Measurements from ENCODE around the gene HDLBP.

The HDLBP gene

DNA sequence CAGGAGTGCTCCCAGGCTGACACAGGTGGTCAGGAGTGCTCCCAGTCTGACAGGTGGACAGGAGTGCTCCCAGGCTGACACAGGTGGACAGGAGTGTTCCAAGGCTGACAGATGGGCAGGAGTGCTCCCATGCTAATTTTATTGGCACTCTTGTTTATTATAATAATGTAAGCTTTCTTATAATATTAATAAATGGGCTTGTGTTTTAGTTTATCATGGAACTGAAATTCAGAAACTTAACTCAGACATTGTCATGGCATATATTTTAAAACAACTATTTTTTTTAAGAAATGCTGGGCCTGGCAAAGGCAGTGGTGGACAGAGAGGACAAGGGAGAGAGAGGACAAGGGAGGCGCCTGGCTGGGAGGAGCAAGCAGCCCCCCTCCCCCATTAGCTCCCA is 108.3 kb downstream of the HDLBP start:
- H3K4me3 ChIP-seq (ENCODE audit: insufficient read depth, low read length, poor library complexity, severe bottlenecking), result no peak overlapping the region
- TF ChIP-seq EZH2phosphoT487 (conservative IDR thresholded peaks at IDR 0.05; ENCODE audit: low read length), result no peak
- TF ChIP-seq, protein P1, sequence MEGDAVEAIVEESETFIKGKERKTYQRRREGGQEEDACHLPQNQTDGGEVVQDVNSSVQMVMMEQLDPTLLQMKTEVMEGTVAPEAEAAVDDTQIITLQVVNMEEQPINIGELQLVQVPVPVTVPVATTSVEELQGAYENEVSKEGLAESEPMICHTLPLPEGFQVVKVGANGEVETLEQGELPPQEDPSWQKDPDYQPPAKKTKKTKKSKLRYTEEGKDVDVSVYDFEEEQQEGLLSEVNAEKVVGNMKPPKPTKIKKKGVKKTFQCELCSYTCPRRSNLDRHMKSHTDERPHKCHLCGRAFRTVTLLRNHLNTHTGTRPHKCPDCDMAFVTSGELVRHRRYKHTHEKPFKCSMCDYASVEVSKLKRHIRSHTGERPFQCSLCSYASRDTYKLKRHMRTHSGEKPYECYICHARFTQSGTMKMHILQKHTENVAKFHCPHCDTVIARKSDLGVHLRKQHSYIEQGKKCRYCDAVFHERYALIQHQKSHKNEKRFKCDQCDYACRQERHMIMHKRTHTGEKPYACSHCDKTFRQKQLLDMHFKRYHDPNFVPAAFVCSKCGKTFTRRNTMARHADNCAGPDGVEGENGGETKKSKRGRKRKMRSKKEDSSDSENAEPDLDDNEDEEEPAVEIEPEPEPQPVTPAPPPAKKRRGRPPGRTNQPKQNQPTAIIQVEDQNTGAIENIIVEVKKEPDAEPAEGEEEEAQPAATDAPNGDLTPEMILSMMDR (IDR thresholded peaks at IDR 0.05; ENCODE audit: insufficient read depth, low read length, poor library complexity, severe bottlenecking), result no peak
- H3K79me2 ChIP-seq (ENCODE audit: insufficient read depth, low read length), result no peaks in the 10 kb centered on the region
- H3K36me3 ChIP-seq (ENCODE audit: low read length), result no peaks in the 10 kb centered on the region
- H3K27me3 ChIP-seq (ENCODE audit: low read length), result no peaks in the 10 kb centered on the region
- no peaks in the 10 kb centered on the region for H3F3A ChIP-seq (ENCODE audit: insufficient read depth)
- H3K4me2 ChIP-seq (ENCODE audit: low read depth, low read length, poor library complexity, severe bottlenecking), result no peak overlapping the region
- H3K9ac ChIP-seq (ENCODE audit: low read length), result no peak overlapping the region
- no peaks in the 10 kb centered on the region for H3K9me3 ChIP-seq (ENCODE audit: insufficient read depth, low read length)
- no peaks in the 10 kb centered on the region for H4K20me1 ChIP-seq (ENCODE audit: low read depth, low read length)
- no peak overlapping the region for H3K27ac ChIP-seq (ENCODE audit: low read depth, low read length)
- no peak overlapping the region for H2AFZ ChIP-seq (ENCODE audit: low read depth, low read length, severe bottlenecking)
- H3K9me2 ChIP-seq (replicated peaks; ENCODE audit: insufficient read depth, low read length), result no peaks in the 10 kb centered on the region

DNA sequence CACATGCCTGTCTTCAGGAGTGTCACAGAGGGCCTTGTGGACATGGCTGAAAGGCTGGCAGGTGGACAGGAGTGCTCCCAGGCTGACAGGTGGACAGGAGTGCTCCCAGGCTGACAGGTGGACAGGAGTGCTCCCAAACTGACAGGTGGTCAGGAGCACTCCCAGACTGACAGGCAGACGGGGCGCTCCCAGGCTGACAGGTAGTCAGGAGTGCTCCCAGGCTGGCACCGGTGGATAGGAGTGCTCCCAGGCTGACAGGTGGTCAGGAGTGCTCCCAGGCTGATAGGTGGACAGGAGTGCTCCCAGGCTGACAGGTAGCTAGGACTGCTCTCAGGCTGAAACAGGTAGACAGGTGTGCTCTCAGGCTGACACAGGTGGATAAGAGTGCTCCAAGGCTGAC is 110.4 kb downstream of the HDLBP start:
- Histone ChIP-seq H3K9me2 (replicated peaks; ENCODE audit: insufficient read depth, low read length) (no peaks in the 10 kb centered on the region), H3F3A (ENCODE audit: insufficient read depth) (no peaks in the 10 kb centered on the region), H3K4me3 (ENCODE audit: insufficient read depth, low read length, poor library complexity, severe bottlenecking) (no peak overlapping the region), H3K27me3 (ENCODE audit: low read length) (no peaks in the 10 kb centered on the region), H3K27ac (ENCODE audit: low read depth, low read length) (no peak overlapping the region), H3K9ac (ENCODE audit: low read length) (no peak overlapping the region), H3K36me3 (ENCODE audit: low read length) (no peaks in the 10 kb centered on the region), H3K9me3 (ENCODE audit: insufficient read depth, low read length) (no peaks in the 10 kb centered on the region), H4K20me1 (ENCODE audit: low read depth, low read length) (no peaks in the 10 kb centered on the region), H3K79me2 (ENCODE audit: insufficient read depth, low read length) (no peaks in the 10 kb centered on the region), H2AFZ (ENCODE audit: low read depth, low read length, severe bottlenecking) (no peak overlapping the region), H3K4me2 (ENCODE audit: low read depth, low read length, poor library complexity, severe bottlenecking) (no peak overlapping the region)
- no peak for TF ChIP-seq EZH2phosphoT487 (conservative IDR thresholded peaks at IDR 0.05; ENCODE audit: low read length)
- TF ChIP-seq, protein P1 (IDR thresholded peaks at IDR 0.05; ENCODE audit: insufficient read depth, low read length, poor library complexity, severe bottlenecking), result no peak

DNA sequence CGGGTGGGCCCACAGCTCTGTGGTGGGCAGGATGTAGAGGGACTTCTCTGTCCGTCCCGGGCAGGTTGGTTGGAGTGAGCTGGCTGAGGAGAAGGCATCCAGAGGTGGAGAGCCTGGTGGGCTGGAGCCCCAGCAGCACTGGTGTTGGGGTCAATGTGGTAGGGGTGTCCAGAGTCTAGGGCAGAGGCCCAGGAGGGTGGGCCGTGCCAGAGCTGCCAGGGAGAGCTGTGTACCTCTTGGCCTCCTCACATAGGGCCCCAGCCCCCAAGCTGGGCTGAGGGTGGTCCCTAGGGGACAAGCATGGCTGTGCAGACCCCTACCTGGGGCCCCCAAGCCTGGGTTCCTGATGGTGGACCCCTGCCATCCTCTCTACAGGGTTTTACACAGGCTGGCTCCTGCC is 111.0 kb downstream of the HDLBP start:
- Histone ChIP-seq H3K27ac (ENCODE audit: low read depth, low read length) (no peak overlapping the region), H3K9me3 (ENCODE audit: insufficient read depth, low read length) (no peaks in the 10 kb centered on the region), H3K36me3 (ENCODE audit: low read length) (no peaks in the 10 kb centered on the region), H3K9me2 (replicated peaks; ENCODE audit: insufficient read depth, low read length) (no peaks in the 10 kb centered on the region), H3K4me2 (ENCODE audit: low read depth, low read length, poor library complexity, severe bottlenecking) (no peak overlapping the region), H4K20me1 (ENCODE audit: low read depth, low read length) (no peaks in the 10 kb centered on the region), H3K9ac (ENCODE audit: low read length) (no peak overlapping the region), H3F3A (ENCODE audit: insufficient read depth) (no peaks in the 10 kb centered on the region), H2AFZ (ENCODE audit: low read depth, low read length, severe bottlenecking) (no peak overlapping the region), H3K27me3 (ENCODE audit: low read length) (no peaks in the 10 kb centered on the region), H3K4me3 (ENCODE audit: insufficient read depth, low read length, poor library complexity, severe bottlenecking) (no peak overlapping the region), H3K79me2 (ENCODE audit: insufficient read depth, low read length) (no peaks in the 10 kb centered on the region)
- TF ChIP-seq, protein P1 (IDR thresholded peaks at IDR 0.05; ENCODE audit: insufficient read depth, low read length, poor library complexity, severe bottlenecking), result no peak
- TF ChIP-seq EZH2phosphoT487 (conservative IDR thresholded peaks at IDR 0.05; ENCODE audit: low read length), result no peak

DNA sequence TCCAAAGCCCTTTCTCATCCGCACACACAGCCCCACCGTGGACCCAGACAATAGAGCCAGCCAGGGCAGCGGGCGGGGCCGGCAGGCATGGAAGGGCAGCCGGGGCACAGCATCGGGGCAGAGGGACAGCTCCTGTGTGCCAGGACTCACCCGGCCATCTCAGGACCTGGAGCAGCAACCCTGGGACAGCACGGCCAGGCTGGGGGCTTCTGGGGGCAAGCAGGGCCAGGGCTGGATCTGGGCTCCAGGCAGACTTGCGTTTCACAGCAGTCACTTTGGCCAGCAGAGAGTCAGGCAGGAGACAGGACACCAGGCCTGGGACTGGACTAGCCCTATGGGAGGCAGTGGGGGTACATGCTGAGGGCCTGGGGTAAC is 111.5 kb downstream of the HDLBP start:
- no peak overlapping the region for H3K9ac ChIP-seq (ENCODE audit: low read length)

More for the DNA sequence above, 111.5 kb downstream of the HDLBP start:
- no peak for TF ChIP-seq EZH2phosphoT487 (conservative IDR thresholded peaks at IDR 0.05; ENCODE audit: low read length)
- TF ChIP-seq, protein P1 (IDR thresholded peaks at IDR 0.05; ENCODE audit: insufficient read depth, low read length, poor library complexity, severe bottlenecking), result no peak
- Histone ChIP-seq H3K36me3 (ENCODE audit: low read length) (no peaks in the 10 kb centered on the region), H3K79me2 (ENCODE audit: insufficient read depth, low read length) (no peaks in the 10 kb centered on the region), H3K27me3 (ENCODE audit: low read length) (no peaks in the 10 kb centered on the region), H3K9me3 (ENCODE audit: insufficient read depth, low read length) (no peaks in the 10 kb centered on the region), H3F3A (ENCODE audit: insufficient read depth) (no peaks in the 10 kb centered on the region), H2AFZ (ENCODE audit: low read depth, low read length, severe bottlenecking) (no peak overlapping the region), H3K9me2 (replicated peaks; ENCODE audit: insufficient read depth, low read length) (no peaks in the 10 kb centered on the region), H3K4me2 (ENCODE audit: low read depth, low read length, poor library complexity, severe bottlenecking) (no peak overlapping the region), H3K27ac (ENCODE audit: low read depth, low read length) (no peak overlapping the region), H4K20me1 (ENCODE audit: low read depth, low read length) (no peaks in the 10 kb centered on the region), H3K4me3 (ENCODE audit: insufficient read depth, low read length, poor library complexity, severe bottlenecking) (no peak overlapping the region)

Data from SU-DHL-6 (cell line).